ENCODE data around the gene TRAF7.
"Not testable (repeated sequence)": the region's sequence is repeated elsewhere in the genome, so short reads cannot be mapped to it uniquely, and the experiment has no call there.

The TRAF7 gene

DNA sequence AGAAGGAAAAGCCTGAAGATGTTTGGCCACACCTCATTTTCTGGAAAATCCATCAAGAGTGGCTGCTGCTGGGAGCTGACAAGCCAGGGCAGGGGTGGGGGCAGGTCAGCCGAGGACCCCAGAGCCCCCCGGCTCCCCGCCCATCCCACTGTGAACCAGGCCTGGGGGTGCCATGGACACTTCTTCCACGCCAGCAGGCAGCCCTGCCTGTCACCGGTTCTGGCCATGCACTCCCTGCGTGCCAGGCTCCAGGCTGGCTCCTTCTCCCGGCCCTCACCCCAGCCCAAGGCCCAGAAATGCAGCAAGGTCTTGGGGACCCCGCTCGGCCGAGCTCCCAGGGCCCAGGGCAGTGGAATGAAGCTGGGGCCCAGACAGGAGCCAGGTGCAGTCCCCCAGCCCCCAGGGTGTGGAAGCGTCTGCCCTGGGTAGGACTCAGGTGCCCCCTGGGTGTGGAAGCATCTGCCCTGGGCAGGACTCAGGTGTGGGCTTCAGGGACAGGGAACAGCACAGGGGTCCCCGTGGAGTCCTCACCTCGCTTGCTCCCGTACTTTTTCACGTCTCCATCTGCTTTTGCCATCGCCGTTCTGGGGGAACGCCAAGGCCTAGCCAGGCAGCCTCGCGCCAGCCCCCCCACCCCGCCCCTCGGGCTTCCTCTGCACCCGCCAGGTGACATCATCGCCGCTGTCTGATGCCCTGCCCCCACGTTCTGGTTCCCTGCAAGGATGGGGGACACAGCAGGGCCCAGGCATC is 32.5 kb upstream of the TRAF7 start:
- not testable (repeated sequence) for DNase-seq

DNA sequence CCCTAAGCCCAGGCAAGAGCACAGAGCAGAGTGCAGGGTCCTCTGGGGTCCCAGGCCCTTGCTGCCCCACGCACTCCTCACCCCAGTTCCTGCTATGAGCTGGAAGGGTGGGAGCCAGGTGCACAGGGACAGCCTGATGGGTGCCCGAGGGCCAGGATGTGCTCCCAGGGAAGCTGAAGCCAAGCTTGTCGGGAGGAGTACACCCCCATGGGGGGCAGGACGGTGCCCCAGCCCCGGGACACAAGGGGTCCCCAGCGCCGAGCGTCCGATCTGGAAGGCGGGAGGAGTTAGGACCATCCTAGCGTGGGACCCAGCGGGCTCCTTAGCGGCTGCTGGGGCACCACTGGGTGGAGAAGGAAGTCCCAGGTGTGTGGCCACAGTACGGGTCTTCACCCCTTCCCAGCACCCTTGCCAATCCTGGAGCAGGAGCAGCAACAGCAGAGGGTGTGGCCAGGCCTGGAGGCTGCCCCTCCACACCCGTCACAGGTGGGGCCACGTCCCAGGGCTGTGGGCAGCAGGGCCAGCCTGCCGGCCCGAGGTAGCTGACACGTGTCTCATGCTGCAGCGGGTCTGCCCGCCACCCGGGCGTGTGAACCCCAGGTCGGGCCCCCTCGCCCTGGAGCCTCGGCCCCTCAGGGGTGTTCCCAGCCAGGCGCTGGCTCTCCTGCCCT is 31.7 kb upstream of the TRAF7 start:
- DNase-seq, result not testable (repeated sequence)

- not testable (repeated sequence) for DNase-seq
Measured at GRCh38 chr16:2124377-2124693, 31.2 kb upstream of the TRAF7 start.

DNA sequence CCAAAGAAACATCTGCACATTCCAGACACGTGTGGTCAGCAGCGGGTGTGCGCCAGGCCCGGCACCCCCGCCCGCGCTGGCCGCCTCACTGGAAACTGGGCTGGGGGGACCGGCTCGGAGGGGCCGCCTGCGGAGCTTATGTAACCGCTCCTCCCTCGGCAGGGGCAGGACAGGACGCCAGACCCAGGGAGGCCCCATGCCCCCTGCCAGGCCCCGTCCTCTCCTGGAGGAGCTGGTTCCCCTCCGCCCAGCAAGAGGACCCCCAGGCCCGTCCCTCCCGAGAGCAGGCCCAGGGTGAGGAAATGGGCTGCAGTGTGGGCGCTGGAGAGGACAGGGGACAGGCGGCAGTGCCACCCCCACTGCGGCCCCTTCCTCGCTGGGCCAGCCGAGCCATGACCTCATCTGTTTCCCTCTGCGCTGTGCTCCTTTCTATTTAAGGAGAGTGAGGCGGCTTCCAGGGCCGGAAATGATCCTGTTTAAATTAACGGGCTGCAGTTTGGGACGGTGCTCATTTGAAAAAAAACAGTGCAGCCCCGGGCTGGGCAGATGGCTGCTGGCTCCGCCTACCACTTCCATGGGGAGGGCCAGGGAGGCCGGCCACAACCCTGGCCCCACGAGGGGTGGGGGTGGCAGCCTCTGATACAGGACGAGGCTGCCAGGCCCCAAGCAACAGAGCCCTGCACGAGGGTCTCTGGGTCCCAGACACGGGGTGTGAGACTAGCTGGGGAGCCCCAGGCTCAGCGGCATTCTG is 30.7 kb upstream of the TRAF7 start:
- DNase-seq, result not testable (repeated sequence)

DNA sequence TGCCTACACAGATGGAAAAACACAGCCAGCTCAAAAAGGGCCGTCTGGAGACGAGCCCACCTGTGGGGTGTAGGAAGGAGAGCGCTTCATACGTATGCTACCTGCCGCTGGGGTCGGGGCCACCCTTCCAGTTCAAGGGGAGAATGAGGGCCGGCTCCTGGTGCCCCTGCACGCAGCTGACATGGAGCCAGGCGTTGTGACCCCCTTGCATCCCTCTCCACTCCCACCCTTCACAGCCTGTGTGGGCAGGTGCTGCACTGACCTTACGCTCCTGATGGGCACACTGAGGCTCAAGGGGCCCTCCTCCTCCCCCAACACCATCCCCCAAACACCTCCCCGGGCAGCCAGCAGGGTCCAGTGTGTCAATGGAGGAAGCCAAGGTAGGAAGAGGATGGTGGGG is 30.0 kb upstream of the TRAF7 start:
- not testable (repeated sequence) for DNase-seq

GRCh38 chr16:2126161-2126743 is 29.3 kb upstream of the TRAF7 start:
- DNase-seq, result not testable (repeated sequence)

DNA sequence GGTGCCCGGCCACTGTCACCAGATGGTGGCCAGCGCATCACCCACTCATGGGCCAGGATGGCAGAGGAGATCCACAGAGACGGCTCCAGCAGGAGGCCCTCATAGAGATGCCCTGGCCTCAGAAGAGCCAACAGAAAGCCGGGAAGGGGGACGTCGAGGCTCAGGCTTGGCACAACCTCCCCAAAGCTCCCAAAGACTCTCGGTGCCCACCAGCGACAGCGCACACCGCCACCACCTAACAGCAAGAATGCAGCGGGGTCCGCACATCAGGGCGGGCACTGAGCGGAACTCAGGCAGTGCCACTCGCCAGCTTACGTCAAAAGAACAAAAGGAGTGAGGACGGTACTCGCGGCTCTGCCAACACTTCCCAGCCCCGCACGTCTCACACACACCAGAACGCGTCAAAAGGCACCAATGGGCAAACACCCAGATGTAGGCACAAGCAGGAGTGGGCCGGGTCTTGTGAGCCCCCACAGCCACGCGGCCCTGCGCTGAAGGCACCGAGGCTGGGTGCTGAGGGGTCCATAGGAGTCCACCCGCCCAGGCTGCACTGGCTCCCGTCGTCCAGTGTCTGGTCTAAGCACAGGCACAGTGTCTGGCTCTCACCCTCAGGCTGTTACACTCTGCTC is 28.5 kb upstream of the TRAF7 start:
- DNase-seq, result not testable (repeated sequence)

- DNase-seq, result peak; percentile 53
Measured at GRCh38 chr16:2127630-2128280, 27.8 kb upstream of the TRAF7 start.

GRCh38 chr16:2129251-2129650 is 26.3 kb upstream of the TRAF7 start:
- DNase-seq, result not testable (repeated sequence)

DNA sequence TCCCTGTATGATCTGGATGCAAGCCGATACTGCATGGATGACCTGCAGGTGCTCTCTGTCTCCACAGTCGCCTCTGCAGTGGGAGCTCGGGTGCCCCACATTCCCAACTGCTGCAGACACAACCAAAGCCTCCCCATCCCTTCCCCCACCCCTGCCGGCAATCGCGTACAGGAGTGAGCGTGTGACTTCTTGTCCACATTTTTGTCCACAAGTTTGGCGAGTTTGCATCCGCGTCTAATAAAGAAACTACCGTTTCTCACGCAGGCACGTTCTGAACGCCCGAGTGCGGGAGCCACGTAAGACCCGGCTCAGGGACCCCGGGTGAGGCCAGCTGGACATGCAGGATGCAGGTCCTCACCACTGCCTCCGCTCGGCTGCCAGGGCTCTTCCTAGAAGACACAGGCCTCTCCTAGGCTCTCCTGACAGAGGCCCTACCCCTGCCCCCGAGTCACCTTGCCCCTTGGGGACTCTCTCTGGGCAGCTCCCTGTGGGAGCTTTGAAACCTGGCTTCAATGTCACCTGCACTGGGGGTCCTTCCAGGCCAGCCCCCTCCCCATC is 25.6 kb upstream of the TRAF7 start:
- DNase-seq, result not testable (repeated sequence)

GRCh38 chr16:2133797-2134196 is 21.8 kb upstream of the TRAF7 start:
- not testable (repeated sequence) for DNase-seq

- DNase-seq, result not testable (repeated sequence)
Measured at GRCh38 chr16:2135071-2135470, 20.5 kb upstream of the TRAF7 start.

- DNase-seq, result peak; percentile 99
Measured at GRCh38 chr16:2135770-2136490, 19.7 kb upstream of the TRAF7 start, which contains the start of gene PKD1. Gene PKD1, minus strand, starts transcription at chr16:2135898. Its CDS starts 209 bp downstream, at chr16:2135689.

DNA sequence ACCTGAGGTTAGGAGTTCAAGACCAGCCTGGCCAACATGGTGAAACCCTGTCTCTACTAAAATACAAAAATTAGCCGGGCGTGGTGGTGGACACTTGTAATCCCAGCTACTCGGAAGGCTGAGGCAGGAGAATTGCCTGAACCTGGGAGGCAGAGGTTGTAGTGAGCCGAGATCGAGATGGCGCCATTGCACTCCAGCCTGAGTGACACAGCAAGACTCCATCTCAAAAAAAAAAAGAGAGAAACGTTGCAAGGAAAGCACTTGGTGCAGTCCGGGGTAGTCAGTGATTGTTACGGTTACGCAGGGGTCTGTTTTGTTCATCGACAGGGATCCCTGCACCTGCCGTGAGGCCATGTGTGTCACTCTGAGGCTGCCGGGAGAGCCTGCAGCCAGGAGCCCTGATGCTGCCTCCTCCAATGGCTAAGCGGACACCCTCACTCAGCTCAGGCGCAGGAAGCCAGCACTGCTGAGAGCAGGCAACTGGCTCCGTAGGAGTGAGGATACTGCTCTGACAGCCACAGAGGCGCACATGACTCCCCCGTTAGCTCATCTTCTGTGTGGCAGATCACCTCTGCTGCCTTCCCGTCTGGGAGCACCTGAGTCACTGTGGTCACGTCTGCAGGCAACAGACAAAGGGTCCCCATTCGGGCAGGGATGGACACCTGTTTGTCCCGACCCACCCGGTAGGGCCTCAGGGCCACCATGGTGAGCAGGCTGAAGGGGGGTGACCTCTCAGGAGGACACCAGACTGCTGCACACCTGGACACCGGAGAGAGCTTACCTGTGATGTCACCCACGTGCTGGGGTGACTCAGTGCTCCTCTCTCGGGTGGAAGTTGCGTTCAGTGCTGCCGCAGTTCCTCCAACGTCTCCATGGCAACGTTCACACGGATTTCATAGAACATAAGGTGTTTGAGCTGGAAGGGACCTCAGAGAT is 12.4 kb upstream of the TRAF7 start:
- no peak for DNase-seq

GRCh38 chr16:2143878-2144485 is 11.6 kb upstream of the TRAF7 start:
- DNase-seq, result no peak

GRCh38 chr16:2145843-2146242 is 9.7 kb upstream of the TRAF7 start:
- no peak for DNase-seq

- no peak for DNase-seq
Measured at GRCh38 chr16:2147378-2147777, 8.2 kb upstream of the TRAF7 start.

DNA sequence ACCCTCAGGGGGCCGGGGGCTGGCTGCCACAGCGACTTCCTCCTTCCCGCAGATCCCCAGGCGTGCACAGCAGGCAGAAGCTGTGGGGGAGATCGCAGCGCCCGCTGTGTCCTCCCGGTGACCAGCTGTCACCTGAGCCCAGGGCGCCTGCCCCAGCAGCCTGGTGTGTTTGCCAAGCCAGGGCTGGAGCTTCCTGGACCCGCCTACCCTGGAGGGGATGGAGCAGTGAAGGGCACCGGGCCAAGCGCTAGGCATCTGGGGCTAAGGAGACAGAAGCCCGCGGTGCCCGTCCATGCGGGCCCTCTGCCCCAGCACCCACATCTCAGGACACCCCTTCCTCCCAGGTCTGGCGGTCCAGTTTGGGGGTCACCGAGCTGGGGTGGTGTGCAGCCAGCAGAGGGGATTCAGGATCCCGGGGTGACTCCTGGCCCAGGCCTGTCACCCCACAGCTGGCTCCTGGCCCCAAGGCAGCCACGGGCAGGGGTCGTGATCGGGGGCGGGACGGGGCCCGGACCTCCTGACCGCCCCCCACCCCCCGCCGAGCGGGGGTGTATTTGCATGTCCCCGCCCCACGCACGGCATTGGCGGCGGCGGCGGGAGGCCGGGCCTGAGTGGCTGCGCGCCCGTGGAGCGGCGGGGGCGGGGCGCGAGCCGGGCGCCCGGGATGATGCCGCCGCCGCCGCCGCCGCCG is 7.5 kb upstream of the TRAF7 start, which contains the start of gene RAB26:
RAB26 (plus strand) TSS at position 645 of the 691 bp plus-strand sequence. CDS start 159 bp downstream, outside the sequence.
- DNase-seq, result peak; percentile 42

Data from CD4-positive, alpha-beta T cell treated with Interleukin-15 for 1 hour (primary cell).